HG02678 (cell line): ENCODE data around the gene LPAR1.

ENCODE experiments used
- ATAC-seq: cut with Tn5 transposase; IDR thresholded peaks from one replicate; pipeline ENCODE4 v1.9.1; 2021; ENCODE audit warnings: mild to moderate bottlenecking, moderate library complexity; ENCODE audit not compliant: unreplicated experiment

Gene LPAR1

DNA sequence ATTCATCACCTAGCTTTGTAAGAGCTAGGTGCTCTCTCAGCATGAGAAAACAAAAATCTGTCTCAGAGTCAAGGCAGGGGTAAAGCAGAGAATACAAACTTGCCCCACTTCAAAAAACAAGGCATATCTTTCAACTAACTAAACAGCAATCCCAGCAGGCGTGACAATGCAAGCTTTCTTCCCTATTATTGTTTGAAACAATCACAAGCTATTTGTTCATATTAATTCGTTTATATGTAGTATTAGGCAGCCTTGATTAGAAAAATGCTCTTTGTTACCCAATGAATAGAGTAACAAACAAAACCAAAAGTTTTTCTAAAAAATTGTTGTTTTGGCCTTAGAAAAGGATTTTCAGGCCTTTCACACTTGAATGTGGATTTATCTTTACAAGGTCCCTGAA is 71.1 kb downstream of the LPAR1 start:
- no peak for ATAC-seq

DNA sequence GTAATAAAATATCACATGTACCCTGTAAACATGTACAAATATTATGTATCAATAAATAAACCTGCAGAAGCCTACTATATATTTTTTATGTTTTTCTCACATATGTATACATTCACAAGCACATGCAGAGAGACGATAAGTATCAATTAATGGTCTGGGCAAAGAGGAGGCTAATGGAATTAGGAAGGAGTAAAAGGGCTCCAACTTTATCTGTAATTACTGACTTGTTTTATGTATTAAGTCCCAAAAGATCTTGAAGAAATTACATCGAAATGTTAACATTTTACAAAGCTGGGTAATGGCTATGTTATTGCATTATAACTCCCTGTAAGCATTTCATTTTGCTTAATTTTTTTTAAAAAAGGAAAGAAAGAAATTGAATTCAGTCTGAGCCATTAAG is 78.0 kb downstream of the LPAR1 start:
- ATAC-seq, result no peak

DNA sequence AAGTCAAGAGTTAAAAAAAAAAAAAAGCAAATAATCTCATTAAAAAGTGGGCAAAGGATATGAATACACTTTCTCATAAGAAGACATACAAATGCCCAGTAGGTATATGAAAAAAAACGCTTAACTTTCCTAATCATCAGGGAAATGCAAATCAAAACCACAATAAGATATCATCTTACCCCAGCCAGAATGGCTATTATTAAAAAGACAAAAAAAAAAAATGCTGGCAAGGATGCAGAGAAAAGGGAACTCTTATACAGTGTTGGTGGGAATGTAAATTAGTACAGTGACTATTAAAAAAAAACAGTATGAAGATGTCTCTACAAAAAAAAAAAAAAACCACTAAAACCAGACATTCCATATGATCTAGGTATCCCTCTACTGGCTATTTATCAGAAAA is 79.4 kb downstream of the LPAR1 start:
- ATAC-seq, result no peak

DNA sequence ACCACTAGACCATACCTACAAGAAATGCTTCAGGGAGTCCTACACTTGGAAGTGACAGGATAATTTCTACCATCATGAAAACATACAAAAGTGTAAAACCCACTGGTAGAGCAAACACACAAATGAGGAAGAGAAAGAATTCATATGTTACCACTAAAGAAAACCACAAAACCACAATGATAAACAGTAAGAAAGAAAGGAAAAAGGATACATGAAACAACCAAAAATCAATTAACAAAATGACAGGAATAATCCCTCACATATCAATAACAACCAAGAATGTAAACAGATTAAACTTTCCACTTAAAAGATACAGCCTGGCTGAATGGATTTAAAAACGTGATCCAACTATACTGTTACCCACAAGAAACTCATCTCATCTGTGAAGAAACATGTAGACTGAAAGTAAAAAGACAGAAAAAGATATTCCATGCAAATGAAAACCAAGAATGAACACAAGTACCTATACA is 83.4 kb downstream of the LPAR1 start:
- no peak for ATAC-seq

DNA sequence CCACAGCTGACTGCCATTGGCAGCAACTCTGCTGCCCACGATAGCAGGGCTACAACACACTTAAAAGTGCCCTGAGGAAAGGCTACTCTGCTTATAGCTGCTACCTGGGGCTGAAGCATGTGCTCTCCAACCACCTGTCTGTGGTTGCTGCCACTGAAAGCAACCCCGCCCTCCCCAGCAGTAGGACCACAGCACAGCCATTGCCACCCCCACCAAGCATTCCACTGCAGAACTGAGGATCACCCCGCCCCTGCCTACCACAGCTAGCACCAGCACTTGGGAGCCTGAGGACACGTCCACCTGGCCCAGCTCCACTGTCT is 85.8 kb downstream of the LPAR1 start:
- ATAC-seq, result no peak

DNA sequence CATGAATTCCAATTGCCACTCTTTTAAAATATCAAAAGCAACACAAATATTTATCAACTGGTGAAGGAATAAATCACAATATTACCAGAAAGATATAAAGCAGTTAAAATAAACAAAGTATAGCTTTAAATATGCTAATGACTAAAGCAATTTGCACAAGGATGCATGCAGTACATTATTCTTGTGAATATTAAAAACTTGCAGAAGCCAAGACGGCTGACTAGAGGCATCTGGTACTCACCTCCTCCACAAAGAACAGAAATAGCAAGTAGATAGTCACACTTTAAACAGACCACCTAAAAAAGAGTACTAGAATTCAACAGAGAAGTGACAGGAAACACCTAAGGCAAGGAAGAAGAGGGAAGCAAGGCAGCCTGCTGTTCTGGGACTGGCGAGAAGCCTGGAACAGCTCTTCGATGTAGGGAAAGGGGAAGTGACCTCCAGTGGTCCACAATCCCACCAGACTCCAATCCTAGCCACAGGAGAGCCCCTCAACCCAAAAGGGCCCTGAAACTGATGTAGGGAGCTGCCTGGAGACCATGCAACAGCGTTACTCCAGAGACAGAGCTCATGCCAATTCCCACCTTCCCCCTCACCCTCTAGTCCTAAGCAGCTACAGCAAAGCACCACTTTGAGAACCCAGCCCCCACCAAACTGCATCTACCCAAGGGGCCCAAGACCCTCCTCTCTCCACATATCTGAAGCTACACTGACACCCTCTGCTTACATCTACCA is 86.3 kb downstream of the LPAR1 start:
- no peak for ATAC-seq

DNA sequence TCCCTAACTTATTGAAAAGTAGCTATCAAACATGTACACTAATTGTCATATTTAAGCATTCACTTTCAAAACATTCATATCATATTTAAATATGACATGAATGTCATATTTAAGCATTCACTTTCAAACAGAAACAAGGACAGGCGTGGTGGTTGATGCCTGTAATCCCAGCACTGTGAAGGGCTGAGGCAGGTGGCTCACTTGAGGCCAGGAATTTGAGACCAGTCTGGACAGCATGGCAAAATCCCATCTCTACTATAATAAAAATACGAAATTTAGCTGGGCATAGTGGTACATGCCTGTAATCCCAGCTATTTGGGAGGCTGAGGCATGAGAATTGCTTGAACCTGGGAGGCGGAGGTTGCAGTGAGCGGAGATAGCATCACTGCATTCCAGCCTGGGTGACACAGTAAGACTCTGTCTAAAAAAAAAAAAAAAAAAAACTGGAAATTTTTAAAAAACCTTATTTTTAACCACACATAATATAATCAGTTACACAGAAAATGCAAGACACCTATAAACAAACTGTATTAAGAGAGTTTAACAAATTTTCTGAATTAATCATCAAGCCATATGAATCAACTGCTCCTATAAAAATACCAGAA is 88.1 kb downstream of the LPAR1 start:
- no peak for ATAC-seq

DNA sequence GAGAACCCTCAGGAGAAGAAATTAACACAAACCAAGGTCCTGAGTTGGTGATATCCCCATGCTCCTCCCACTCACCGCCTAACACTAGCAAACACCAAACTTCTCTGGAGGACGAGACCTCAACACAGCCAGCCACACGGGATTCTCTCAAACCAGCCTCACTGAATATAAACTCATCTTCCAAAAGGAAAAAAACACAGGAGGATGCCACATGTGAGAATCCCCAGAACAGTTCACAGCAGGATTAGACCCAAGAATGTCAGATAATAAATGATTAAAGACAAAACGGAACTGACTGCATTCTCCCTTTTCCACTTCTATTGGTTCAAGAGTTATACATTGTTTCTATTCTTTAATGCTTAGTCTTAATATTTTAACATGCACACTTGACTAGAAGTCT is 89.2 kb downstream of the LPAR1 start:
- ATAC-seq, result no peak

DNA sequence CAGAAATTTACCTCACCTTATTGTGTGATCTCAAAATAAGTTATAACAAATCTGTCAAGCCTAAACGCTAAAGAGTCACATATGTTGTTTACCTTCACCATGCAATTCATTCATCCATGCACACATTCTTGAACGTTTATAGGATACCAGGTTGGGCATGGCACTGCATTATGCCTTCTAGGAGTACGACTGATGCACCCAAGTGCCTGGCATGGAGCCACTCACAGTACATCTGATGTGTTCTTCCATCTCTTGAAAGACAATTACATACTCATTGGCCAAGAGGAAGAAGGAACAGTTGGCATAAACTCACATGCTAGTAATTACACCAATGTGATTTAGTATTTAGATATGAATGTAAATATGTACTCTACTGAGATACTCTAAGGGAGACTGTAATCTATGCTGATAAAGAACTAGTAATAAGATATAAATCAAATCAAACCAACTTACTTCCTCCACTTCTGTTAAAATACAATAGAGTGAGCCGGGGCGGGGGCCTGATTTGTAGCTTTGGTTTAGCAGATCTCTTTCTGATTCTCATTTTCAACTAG is 90.7 kb downstream of the LPAR1 start:
- ATAC-seq, result no peak

DNA sequence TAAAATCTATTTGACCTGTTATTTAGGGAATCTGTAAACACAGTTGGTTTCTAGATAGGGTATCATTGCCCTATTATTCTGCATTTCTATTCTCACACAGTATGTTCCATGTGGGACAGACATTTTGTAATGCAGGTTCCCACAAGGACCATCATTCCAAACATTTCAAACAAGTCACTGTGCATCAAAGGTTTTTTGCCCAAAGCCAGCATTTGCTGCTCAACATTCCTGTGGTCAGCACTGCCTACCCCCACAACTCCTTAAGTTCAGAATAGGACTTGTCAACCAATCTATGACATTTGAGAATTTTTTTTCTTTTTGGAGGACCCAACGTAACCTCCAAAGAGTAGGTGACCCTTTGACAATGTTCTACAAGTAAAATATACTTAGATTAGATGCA is 95.7 kb downstream of the LPAR1 start:
- no peak for ATAC-seq

DNA sequence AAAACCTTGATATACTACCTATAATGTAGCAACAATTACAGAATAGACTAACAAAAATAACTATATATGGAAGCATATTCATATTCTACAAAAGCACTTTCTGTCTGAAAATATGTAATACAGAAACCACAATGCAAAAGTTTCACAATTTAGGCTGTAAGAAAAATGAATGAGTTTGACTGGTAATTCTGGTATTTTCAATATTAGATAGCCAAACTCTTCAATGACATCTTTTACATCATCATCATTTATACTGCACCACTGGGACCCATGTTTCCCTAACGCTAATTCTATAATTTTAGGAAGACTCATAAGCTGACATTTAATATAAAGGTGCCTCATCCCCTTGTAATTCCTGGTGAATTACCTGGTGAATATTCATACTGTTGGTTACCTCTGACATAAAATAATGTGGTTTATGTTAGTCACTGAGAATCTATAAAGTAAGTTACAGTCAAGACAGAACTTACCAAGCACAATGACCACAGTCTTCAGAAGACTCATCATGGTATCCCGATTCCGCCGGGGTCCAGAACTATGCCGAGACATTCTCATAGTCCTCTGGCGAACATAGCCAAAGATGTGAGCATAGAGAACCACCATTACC is 97.2 kb downstream of the LPAR1 start:
- ATAC-seq, result no peak

DNA sequence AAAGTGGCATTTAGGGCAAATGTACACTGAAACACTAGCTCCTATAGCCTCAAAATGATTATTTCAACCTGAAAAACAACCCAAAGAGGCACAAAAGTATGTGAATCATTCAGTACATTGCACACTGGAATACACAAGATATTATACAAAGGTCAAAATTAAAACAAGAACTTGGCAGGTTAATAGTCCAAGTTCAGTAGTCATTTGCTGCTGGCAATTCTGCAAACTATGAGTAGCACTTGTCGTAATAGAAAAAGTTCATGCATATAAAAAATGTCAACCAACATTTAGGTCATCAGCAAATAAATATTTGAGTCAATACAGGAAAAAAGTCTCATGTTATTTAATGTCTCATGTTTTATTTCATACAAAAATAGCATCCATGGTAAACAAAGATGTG is 98.7 kb downstream of the LPAR1 start:
- ATAC-seq, result no peak

DNA sequence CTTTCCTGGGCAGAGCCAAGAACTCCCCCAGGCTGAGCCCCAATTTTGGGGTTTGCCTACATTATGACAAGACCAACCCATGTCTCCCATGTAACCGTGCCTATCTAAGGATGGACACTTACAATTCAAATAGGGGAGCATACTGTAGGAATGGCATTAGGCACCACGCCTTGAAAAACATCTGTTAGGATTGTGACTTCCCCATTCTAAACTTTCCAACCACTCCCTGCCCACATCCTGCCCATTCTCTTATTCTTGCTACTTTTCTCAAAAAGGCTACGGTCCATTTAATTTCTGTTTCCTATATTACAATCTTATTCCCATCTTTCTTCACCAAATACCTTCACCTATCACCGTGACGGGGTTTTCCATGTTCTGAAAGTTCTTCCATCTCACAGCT is 99.2 kb downstream of the LPAR1 start:
- no peak for ATAC-seq

DNA sequence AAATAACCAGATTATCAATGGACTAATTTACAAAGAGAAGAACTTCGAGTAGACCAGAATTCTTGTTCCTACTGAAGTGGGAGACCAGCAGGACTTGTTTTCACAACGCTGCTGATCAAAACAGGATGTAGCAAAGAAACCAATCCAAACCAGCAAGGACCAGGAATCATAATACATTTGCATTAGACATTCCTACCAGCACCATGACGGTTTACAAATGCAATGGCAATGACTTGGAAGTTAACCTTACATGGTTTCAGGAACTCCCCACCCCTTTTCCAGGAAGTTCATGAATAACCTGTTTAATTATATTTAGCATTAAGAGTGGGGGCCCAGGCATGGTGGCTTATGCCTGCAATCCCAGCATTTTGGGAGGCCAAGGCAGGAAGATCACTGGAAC is 100.0 kb downstream of the LPAR1 start:
- no peak for ATAC-seq

DNA sequence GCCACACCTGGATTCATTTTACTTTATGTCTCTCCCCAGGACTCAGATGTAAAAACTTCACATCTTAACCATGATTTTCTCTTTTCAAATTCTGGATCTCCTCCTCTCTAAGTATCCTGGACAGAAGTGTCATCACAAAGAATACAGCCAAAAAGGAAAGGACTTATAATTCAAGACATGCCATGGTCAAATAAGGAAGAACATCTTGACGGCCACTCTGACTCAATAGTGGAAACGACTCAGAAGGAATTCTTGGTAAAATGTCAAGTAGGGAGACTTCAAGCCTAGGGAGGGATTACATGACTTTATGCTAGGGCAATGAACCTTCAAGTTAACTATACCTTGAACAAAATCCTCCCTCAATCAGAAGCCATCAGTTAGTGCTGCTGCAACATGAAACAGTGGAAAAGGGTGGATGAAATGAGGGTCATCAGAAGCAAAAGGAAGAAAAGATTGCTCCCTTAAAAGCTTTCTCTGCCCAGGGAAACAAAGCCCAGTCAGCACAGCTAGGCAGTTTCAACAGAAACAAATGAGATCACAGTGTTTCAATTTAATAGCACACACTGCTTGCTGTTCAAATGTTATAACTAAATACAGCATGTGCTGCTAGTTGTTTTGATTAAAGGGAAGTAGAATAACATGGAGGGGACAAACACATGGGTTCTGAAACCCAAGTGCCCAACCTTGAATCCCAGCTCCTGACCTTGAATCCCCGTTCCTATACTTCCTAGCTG is 101.4 kb downstream of the LPAR1 start:
- no peak for ATAC-seq

DNA sequence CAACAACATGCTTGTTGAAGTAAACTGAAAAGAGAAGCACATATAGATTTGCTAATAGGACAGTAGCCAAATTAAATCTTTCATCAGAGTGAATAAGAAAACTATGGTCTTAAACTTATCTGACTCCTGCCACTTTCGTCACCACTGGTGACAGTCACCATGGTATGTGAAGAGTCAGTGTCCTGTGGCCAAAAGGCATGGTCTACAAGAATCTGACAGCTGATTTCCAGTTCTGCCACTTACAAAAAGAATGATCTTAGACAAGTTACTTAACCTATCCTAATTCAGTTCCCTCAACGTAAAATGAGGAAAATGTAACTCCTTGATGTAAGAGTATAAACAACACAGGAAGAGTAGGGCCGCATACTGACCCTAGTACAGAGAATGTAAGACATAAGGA is 102.0 kb downstream of the LPAR1 start:
- no peak for ATAC-seq

DNA sequence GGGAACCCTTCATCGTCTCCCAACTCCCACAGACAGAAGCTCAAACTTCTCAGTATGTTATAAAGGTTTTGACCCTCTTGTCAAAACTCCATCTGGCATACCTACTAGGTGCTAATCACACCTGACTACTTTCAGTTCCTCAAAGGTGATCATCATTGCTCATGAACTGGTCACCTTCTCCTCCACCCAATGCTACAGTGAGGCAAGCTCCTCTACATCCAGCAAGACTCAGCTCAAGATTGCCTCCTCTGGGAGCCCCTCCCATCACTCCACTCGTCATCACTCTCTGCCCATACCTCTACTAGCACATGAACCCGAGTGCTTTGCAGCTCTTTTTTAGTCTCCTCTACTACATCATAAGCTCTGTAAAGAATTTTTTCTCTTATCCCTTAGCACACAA is 102.4 kb downstream of the LPAR1 start:
- no peak for ATAC-seq

DNA sequence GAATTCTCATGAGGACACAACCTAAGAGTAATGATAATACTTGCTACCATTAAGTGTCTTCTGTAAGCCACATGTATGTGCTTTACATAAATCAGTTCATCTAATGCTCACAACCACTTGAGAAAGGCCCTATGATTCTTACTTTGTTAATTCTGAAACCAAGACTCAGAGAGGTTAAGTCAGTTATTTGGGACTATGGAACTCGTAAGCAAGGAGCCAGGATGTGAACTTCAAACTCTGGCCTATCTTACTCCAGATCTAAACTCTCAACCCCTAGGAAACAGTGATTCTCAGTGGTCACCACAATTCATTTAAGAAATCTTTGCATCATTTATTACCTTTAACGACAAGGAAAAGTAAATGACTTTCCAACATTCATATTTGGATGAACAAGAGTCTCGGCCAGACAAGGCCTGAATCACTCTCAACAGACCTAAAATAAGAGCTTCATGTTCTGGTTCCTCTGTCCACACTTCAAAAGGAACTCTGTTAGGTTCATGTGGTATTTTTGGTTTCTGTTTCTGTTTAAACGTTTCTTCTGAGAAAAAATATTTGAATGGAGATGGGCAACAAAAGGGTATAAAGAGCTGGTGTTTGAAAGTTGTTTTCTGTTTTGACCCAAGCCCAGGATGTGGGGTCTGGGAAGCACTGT is 104.8 kb downstream of the LPAR1 start:
- ATAC-seq, result peak; percentile 82

DNA sequence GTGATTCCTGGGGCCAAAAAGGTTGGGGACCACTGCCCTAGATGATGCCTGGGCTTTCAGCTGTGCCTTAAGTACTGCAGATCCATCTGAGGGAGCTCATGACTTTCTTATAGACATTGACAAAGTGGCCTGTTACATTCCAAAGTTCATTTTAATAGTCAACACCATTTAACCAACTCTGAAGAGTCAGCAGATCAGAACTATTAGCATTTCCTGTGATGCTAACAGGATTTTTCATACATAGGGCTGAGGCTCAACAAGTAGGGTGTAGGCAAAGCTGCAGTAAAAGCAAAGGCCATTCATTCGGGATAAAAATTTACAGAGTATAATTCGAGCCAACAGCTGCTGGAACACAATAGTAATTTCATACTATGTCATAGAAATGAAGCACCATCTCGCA is 105.4 kb downstream of the LPAR1 start:
- ATAC-seq, result peak; percentile 2

DNA sequence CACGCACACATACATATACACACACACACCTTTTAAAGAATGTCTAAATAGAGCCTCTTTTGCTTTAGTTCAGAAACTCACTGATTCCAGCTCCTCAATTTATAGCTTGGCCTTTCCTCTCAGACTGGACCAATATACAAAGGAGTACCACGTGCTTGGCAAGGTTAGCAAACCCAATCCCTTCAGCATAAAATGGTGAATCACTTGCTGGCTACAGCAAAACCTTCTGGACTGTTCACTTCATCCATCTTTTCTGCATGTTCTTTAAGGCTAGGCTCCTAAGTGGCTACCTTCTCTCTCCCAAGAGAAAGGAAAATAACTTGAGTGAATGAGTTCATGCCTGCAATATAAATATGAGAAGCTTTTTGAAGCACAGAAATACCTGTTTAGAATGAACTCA is 109.7 kb downstream of the LPAR1 start:
- no peak for ATAC-seq

DNA sequence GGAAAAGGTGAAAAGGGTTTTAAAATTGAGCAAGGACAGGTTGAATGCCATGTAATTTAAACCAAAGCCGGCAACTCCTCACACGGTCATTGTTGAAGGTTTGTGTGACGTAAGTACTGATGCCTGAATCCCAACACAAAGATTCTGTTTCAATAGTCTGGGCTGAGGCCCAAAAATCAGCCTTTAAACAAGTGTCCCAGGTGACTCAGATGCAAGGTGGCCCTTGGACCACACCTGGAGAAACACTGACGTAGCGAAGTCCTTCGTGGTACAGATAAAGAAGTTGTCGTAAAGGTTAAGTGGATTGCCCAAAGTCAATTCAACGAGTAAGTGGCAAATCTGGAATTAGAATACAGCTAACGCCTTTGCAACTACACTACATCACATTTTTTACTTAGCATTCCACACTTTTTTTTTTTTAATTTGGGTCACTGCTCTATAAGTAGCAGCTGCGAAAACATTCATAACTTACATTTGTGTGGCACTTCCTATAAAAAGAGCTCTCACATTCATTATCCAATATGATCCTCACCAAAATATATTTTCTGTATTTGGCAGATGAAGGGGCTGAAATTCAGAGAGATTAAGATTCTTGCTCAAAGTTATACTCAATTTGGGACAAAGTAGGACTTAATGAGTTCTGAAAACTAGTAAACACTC is 111.3 kb downstream of the LPAR1 start:
- no peak for ATAC-seq
